ENCODE data around the gene PGM5.

- no peak for TF ChIP-seq GATA2 (IDR thresholded peaks at IDR 0.05; ENCODE audit: insufficient read depth, insufficient read length, low read depth, low read length)
- no peak for TF ChIP-seq CTCF (IDR thresholded peaks at IDR 0.05; ENCODE audit: extremely low read depth in 1 of 2, insufficient read depth in 1 of 2, low read depth in 1 of 2, low read length in 2 of 2)
- TF ChIP-seq POLR2AphosphoS5 (IDR thresholded peaks at IDR 0.05; ENCODE audit: insufficient read depth, low read depth, low read length): no peak
Measured at GRCh38 chr9:68502279-68502678, 145.9 kb downstream of the PGM5 start.
